GM18951 (cell line): ENCODE data around the gene QKI.

Experiments
- POLR2A ChIP-seq: IDR thresholded peaks from 4 replicates; pipeline ENCODE4 v1.6.1; 2011; ENCODE audit warnings: mild to moderate bottlenecking; ENCODE audit not compliant: insufficient read length, insufficient read depth; ENCODE audit errors: extremely low read depth
- in situ Hi-C: fragments of 300-500 bp; cut with MboI; formaldehyde crosslinking; loops from one replicate; pipeline ENCODE4 v1.12.0; 2022; ENCODE audit warnings: low sequenced_read_pairs, mixed read lengths, inconsistent platforms; ENCODE audit not compliant: unreplicated experiment

QKI gene

DNA sequence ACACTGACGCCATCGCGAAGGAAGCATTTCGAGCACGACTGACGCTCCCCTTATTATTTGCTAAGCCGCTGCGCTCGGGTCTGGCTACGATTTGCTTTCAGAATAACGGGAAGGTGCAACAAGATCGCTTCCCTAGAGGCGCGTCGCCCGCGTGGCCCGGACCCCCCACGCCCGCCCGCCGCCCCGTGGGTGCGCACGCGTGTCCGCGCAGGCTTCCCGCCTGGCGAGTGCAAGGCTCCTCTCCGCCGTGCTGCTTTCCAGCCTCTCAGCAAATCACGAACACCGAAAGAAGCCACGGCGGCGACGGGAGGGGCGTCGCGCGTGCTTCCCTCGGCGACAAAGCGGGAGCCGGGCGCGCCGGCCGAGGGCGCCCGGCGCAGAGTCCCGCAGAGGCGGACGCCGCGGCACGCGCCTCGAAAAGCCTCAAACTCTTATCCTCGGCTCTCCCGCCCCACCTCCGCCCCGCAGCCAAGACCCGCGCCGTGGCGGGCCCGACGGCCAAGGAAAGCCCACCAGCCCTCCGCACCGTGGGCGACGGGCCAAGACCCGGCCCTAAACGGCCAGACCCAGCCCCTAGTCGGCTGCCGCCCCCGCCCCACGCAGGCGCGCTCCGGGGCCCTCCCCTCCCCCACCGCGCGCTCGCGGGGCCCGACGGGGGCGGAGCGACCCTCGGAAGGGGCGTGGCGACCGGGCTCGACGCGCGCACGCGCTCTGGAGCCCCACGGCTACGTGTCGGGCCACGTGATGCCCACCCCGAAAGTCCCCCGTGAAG lies 987 bp upstream of the QKI start:
- in situ Hi-C loops = no loop called here
- peak; percentile 69 for TF ChIP-seq POLR2A

DNA sequence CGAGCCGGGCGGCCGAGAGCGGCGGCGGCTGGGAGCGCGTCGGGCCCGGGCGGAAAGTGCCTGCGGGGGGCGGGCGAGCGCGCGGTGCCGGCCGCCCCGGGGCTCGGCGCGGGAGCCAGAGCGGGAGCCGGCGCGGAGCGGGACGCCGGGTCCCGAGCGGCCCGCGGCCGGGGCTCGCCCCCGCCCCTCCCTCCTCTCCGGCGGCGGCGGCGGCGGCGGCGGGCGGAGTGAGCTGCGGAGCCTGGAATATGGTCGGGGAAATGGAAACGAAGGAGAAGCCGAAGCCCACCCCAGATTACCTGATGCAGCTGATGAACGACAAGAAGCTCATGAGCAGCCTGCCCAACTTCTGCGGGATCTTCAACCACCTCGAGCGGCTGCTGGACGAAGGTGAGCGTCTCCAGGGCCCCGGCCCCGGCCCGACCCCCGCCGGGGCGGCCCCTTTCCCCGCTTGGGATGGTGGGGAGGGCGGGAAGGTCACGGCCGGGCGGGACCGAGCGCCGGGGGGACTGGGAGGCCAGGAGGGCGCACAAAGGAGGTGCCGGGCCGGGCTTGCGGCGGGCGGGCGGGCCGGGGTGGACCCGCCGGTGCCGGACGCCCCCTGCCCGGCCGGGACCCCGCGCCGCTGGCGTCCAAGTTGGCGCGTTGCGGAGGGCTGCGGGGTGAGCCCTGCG lies 565 bp downstream of the QKI start:
- no peak for TF ChIP-seq POLR2A
- in situ Hi-C loops = no loop called here

DNA sequence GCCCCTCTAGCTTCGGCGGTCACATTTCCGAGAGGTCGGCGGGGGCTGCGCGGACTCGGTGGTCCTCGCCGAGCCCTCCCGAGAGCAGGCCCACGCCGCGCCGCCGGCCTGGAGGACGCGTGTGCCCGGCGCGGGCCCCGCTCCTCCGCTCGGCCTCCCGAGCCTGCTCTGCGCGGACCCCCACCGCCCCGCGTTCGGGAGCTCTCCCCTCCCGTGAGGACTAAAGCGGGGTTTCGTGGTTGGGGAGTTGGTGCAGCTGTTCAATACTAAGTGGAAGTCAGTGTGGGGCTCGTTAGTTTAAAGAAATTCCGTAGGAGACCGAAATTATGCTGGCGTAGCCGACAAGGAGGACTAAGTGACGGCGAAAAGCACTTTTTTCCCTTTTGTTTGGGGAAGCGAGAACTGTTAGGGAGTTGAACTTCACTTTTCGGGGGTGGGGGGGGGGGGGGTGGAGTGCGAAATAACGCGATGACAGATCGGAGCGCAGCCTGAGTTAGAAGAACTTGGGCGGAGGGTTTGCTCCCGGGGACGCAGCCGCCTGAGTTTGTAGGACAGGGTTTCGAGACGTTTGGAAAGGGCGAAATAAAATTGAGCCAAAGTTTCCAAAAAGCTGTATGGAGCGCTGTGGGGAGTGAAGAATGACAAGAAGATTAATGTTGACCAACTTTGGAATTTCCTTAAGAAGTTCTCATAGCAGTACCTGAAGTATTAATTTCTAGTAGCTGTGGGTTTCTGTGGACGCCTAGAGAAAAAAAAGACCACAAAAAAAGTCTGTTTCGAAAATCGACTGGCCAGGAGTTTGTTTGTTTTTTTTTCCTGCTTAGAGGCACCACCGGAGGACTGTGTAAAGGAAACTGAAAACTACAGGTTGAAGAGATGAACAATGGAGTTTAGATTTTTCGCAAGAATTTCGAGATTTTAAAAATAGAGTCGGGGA lies 1.4 kb downstream of the QKI start:
- peak; percentile 46 for TF ChIP-seq POLR2A
- in situ Hi-C loops = no loop called here

DNA sequence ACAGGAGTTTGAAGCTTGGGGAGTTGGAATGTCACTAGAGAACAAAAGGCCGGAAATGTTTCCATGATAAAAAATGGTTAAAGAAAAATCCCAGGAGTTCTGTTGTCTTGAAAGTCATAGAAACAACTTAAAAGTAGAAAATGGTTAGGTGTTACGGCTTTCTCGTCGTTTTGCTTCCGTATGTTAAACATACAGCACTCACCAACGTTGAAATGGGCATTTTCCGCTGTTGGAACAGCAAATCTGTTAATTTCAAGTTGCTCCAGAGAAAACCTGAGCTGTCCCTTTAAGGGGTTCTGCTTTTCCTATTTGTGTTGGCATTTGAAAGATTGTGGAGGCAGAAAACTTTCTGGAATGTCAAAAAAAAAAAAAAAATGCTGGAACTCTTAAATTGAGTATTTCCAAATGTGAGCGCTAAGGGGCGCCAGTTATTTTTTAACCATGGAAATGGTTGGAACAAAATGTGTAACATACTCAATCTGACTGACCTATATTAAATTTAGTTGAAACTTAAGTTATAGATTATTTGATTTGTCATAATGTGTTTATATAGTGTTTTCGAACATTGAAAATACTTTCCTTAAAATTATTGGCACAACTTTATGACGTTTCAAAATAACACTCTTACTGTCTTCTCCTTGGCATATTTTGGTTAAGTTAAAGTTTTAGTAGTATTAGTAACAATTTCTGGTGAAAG lies 2.2 kb downstream of the QKI start:
- in situ Hi-C loops = no loop called here
- no peak for TF ChIP-seq POLR2A

DNA sequence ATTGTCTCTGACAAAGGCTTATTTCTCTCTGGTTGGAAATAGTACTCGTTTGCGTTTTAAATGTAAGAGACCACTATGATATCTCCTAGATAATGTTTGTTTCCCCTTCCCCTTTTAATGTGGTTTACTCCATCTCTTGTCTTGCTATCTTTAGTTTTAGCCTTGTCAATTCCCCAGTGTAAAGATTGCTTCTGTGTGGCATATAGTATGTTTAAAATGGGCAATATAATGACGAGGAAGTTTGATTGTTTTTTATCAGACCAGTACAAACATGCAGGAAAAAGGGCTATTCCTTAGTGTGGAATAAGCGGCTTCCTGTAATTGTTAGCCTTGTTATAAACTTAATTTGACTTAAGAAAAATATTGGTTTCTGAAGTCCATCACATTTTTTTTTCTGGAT lies 3.1 kb downstream of the QKI start:
- TF ChIP-seq POLR2A = no peak
- in situ Hi-C loops = no loop called here

DNA sequence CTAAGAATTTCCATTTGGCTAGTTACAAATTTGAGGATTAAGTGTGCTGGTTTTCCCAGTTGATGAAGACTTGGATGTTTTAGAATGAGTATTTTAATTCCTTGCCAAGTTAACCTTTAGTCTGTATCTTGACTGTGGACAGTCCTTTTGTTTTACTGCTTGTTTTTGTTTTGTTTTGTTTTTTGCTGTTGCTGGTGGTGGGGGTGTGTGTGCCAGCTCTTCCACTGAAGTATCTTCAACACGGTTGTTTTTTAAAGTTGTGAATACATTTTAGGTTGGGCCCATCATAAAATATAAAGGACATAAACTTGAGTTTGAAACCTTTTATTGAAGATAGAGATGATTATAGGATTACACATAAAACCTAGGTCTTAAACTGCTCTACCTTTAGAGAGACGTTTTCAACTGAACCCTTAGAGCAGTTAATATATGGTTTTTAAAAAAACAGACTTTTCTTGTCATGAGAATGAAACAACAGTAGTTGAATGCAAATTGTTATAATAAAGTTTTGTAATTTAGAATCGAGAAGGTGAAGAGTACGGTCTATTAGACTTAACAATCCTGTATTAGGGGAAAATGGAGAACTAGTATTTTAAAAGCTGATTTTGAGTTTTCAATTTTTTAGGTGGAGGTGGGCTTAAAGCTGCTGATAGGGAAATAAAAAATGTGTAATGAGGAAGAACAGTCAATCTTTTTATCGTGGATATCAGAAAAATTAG lies 4.0 kb downstream of the QKI start:
- no peak for TF ChIP-seq POLR2A
- in situ Hi-C loops = no loop called here

DNA sequence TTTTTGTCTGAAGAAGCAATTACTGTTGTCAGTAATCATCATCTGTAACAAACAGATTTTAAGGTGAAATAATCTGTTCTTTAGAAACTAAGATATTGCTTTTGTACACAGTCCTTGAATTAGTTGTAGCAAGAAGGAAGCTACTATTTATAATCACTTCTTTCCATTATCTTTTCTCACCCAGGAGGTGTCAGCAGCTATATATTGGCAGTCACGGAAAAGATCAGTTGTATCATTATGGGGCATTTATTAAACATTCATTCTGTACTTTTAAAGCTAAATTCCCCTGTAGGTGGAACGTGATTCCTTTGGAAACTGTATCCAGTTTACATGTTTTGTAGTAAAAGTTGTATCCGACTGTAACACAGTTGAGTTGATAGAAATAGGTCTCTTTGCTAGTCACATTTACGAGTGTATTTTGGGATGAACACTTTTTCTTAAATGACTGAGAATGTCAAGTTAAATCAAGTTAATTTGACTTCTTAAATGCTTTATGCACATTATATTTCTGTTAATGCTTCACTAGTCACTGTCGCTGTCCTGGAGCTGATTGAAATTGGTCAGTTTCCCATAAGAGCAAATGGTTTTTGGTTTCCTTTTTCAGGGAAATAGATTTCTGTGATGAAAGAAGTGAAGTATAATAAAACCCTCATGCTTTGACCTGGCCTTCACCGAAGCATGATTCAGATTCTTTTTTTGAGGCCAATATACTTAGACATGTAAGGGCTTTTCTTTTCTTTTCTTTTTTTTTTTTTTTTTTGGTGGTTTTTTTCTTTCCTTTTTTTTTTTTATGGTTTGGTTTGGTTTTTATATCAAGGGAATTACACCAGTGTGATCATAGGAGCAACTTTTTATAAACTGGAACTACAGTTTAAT lies 5.1 kb downstream of the QKI start:
- in situ Hi-C loops = loop anchor here (10.0 kb wide), 1 partner anchor 535 kb away; no protein-coding TSS in a partner anchor
- no peak for TF ChIP-seq POLR2A

DNA sequence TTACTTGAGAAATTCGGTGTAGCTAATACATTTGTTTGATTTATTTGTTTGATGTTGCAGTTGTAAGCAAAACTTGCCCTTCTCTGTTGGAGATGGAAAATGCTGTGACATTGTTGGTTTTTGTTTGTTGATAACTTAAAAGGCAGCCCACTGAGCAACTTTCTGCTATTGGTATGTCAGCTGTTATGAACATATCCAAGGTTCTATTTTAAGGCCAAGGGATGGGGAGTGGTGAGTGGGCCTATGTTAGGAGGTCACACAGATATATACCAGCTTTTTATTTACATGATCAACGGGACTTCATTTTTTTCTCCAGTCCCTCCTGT lies 5.7 kb downstream of the QKI start:
- no peak for TF ChIP-seq POLR2A
- in situ Hi-C loops = loop anchor here (10.0 kb wide), 1 partner anchor 535 kb away; no protein-coding TSS in a partner anchor

DNA sequence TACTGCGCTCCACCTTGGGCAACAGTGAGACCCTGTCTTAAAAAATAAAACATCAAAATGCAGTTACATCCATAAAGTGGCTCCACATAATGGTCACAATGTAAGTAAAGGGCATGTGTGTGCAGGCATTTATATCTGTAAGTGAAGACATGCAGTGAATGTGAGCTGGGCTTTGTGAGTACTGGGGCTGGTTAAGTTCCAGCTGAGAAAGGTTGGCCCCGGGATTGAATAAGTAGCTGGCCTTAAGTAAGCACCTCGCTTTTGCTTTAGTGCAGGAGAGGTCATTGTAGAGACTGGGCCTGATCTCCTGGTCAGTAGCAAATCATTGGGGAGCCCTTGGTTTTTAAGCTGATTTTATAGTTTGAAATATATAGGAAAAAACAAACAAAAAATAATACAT lies 8.0 kb downstream of the QKI start:
- in situ Hi-C loops = loop anchor here (10.0 kb wide), 1 partner anchor 532 kb away; no protein-coding TSS in a partner anchor
- no peak for TF ChIP-seq POLR2A

DNA sequence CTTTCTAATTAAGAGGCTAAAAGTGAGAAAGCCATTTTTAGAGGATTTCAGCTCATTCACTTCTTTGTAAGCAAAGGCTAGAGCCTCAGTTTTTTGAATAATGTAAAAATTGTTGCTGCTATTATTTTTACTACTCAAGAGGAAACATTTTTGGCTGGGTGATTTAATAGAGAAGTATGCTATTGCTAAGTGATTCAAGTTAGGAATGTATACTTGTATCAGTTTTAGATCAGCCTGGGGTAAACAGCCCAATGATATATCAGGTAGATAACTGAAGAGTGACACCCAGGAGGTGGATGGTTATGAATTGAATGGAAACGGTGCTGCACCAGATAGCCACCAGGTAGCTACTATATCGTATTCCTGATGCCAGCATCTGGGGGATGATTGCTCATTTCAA lies 9.2 kb downstream of the QKI start:
- TF ChIP-seq POLR2A = no peak
- in situ Hi-C loops = loop anchor here (10.0 kb wide), 1 partner anchor 531 kb away; no protein-coding TSS in a partner anchor
